K562 (cell line): Measurements from ENCODE around the gene PAQR8.

Experiments used
- ATF1 ChIP-seq, 2 experiments: fragments of 450-650 bp in 1 of 2; IDR thresholded peaks; 2 replicates each; pipeline ENCODE4 v1.6.1; 2016; ENCODE audit warnings: missing compliant biosample characterization in 1 of 2, missing genetic modification characterization in 1 of 2
- CBFB ChIP-seq: sonication (generic); formaldehyde crosslinking; IDR thresholded peaks from 2 replicates; pipeline ENCODE4 v1.4.0; 2020; ENCODE audit warnings: mild to moderate bottlenecking, missing genetic modification reagents
- CTCF ChIP-seq, 3 experiments: IDR thresholded peaks in 2 of 3; conservative IDR thresholded peaks in 1 of 3; 2 replicates each; pipeline ENCODE4 v1.5.1; 2011 to 2012; ENCODE audit warnings: low read length in 3 of 3, mild to moderate bottlenecking in 3 of 3, control low read depth in 2 of 3, improper control_type of control experiment in 1 of 3, inconsistent platforms in 1 of 3, low read depth in 1 of 3, mixed read lengths in 1 of 3, moderate library complexity in 1 of 3; ENCODE audit not compliant: insufficient read depth in 2 of 3
- LARP7 ChIP-seq: fragments of 450-650 bp; IDR thresholded peaks from 2 replicates; pipeline ENCODE4 v1.6.1; 2016
- MAX ChIP-seq: sonication (generic); formaldehyde crosslinking; IDR thresholded peaks from 2 replicates; pipeline ENCODE4 v1.9.0; 2022; ENCODE audit warnings: mild to moderate bottlenecking, missing genetic modification reagents
- SP1 ChIP-seq: sonication (generic); formaldehyde crosslinking; IDR thresholded peaks from 2 replicates; pipeline ENCODE4 v1.8.1; 2022; ENCODE audit warnings: mild to moderate bottlenecking, missing genetic modification reagents
- TCF7 ChIP-seq: sonication (generic); IDR thresholded peaks from 2 replicates; pipeline ENCODE4 v1.6.1; 2016; ENCODE audit warnings: antibody characterized with exemption, borderline replicate concordance
- TFAP4 ChIP-seq: sonication (generic); formaldehyde crosslinking; IDR thresholded peaks from 2 replicates; pipeline ENCODE4 v1.8.0; 2022; ENCODE audit warnings: missing genetic modification reagents, mild to moderate bottlenecking, moderate library complexity, borderline replicate concordance
- ZC3H11A ChIP-seq: IDR thresholded peaks from 2 replicates; pipeline ENCODE4 v1.6.1; 2012; ENCODE audit warnings: low read depth, low read length, improper control_type of control experiment
- ZFP36 ChIP-seq: fragments of 150-350 bp; IDR thresholded peaks from 2 replicates; pipeline ENCODE4 v1.6.1; 2018; ENCODE audit warnings: low read length, low read depth; ENCODE audit not compliant: partially characterized antibody

- no peak for TF ChIP-seq TFAP4 (CRISPR knock-in tag)
- TF ChIP-seq LARP7, result no peak
- TF ChIP-seq MAX, result no peak
- no peak for TF ChIP-seq CBFB
- no peak for TF ChIP-seq TCF7
- TF ChIP-seq ZFP36, result no peak
- TF ChIP-seq ZC3H11A, result no peak
- no peak for TF ChIP-seq ATF1 (CRISPR knock-in tag; IDR thresholded peaks at IDR 0.05)
- TF ChIP-seq ATF1 (tag; IDR thresholded peaks at IDR 0.05), result no peak
- no peak for TF ChIP-seq CTCF (IDR thresholded peaks at IDR 0.05 in 2 of 3, conservative IDR thresholded peaks at IDR 0.05 in 1 of 3; ENCODE audit: insufficient read depth in 2 of 3, low read depth in 1 of 3, low read length in 3 of 3)
- TF ChIP-seq SP1 (CRISPR knock-in tag), result no peak
These were observed 43.3 kb downstream of the PAQR8 start for GRCh38 chr6:52405243-52405642.
